SK-N-SH (cell line): ENCODE data around the gene SCGN. TPM values are rescaled to one million over a fixed set of nuclear protein-coding genes. Genes with fewer than 3 reads are reported as not detected.

Experiments used
- CTCF ChIA-PET: fragments of 300-600, 350-600 bp; formaldehyde crosslinking; extraction: SDS; loops from one replicate; lab custom pipeline; 2021; lab: Yijun Ruan, JAX
- POLR2A ChIA-PET: fragments of 350-600 bp; sonication (Branson Sonifier 250); formaldehyde crosslinking; extraction: SDS; loops from one replicate; lab custom pipeline; 2020; ENCODE audit warnings: antibody characterized with exemption, inconsistent platforms; lab: Yijun Ruan, JAX
- DNase-seq: peaks from one replicate; pipeline ENCODE4 v3.0.0; 2012
- H2AFZ ChIP-seq: fragments of 200-600 bp; sonication (generic); 2 replicates; pipeline ENCODE4 v1.8.1; 2016; ENCODE audit warnings: antibody characterized with exemption, mild to moderate bottlenecking, low read depth
- H3F3A ChIP-seq: fragments of 200-600 bp; sonication (generic); replicated peaks from 2 replicates; pipeline ENCODE3; 2016; ENCODE audit warnings: antibody characterized with exemption, mild to moderate bottlenecking; ENCODE audit not compliant: insufficient read depth
- H3K27ac ChIP-seq, 2 experiments: fragments of 200-500 bp in 1 of 2; fragments of 200-600 bp in 1 of 2; sonication (Bioruptor generic) in 1 of 2; sonication (generic), shearing (Covaris generic) in 1 of 2; 2 replicates each; pipeline versions ENCODE4 v1.5.1 to v1.6.1; 2014 to 2016; ENCODE audit warnings: low read depth in 2 of 2, inconsistent platforms in 1 of 2, low read length in 1 of 2, mild to moderate bottlenecking in 1 of 2, mixed read lengths in 1 of 2
- H3K27me3 ChIP-seq: fragments of 200-600 bp; sonication (generic), shearing (Covaris generic); 2 replicates; pipeline ENCODE4 v1.6.1; 2016; ENCODE audit warnings: mixed run types; ENCODE audit not compliant: insufficient read depth
- H3K36me3 ChIP-seq, 2 experiments: fragments of 200-500 bp in 1 of 2; fragments of 200-600 bp in 1 of 2; sonication (Bioruptor generic) in 1 of 2; sonication (generic) in 1 of 2; replicated peaks in 1 of 2; 2 replicates each; pipeline versions ENCODE3 to v1.5.1; 2014 to 2016; ENCODE audit warnings: low read length in 1 of 2, mild to moderate bottlenecking in 1 of 2; ENCODE audit not compliant: insufficient read depth in 2 of 2, control insufficient read depth in 1 of 2
- H3K4me1 ChIP-seq, 2 experiments: fragments of 200-500 bp in 1 of 2; fragments of 200-600 bp in 1 of 2; sonication (Bioruptor generic) in 1 of 2; sonication (generic), shearing (Covaris generic) in 1 of 2; 2 replicates each; pipeline versions ENCODE4 v1.5.1 to v1.6.1; 2014 to 2016; ENCODE audit warnings: low read depth in 1 of 2, low read length in 1 of 2, mixed run types in 1 of 2; ENCODE audit not compliant: insufficient read depth in 2 of 2, control insufficient read depth in 1 of 2
- H3K4me2 ChIP-seq: fragments of 200-600 bp; sonication (generic), shearing (Covaris generic); 2 replicates; pipeline ENCODE4 v1.6.1; 2017; ENCODE audit warnings: mixed run types
- H3K4me3 ChIP-seq, 2 experiments: fragments of 200-500 bp in 1 of 2; fragments of 200-600 bp in 1 of 2; sonication (Bioruptor generic) in 1 of 2; sonication (generic), shearing (Covaris generic) in 1 of 2; 2 replicates each; pipeline versions ENCODE4 v1.5.1 to v1.8.1; 2014 to 2016; ENCODE audit warnings: low read depth in 2 of 2, inconsistent platforms in 1 of 2, low read length in 1 of 2, mild to moderate bottlenecking in 1 of 2, mixed read lengths in 1 of 2, moderate library complexity in 1 of 2
- H3K79me2 ChIP-seq: fragments of 200-600 bp; sonication (generic); 2 replicates; pipeline ENCODE4 v1.8.1; 2017; ENCODE audit warnings: mild to moderate bottlenecking; ENCODE audit not compliant: insufficient read depth
- H3K9ac ChIP-seq: fragments of 200-600 bp; sonication (generic); 2 replicates; pipeline ENCODE4 v1.6.1; 2017; ENCODE audit warnings: mixed run types
- H3K9me2 ChIP-seq: fragments of 200-600 bp; sonication (generic); 2 replicates; pipeline ENCODE4 v1.6.1; 2017; ENCODE audit warnings: mixed run types
- H3K9me3 ChIP-seq: fragments of 200-600 bp; sonication (generic); 2 replicates; pipeline ENCODE4 v1.6.1; 2017; ENCODE audit warnings: mixed run types, mild to moderate bottlenecking, moderate library complexity
- H4K20me1 ChIP-seq: fragments of 200-600 bp; sonication (generic); 2 replicates; pipeline ENCODE4 v1.6.1; 2017; ENCODE audit warnings: mild to moderate bottlenecking, mixed run types; ENCODE audit not compliant: insufficient read depth
- ELF1 ChIP-seq: IDR thresholded peaks from 2 replicates; pipeline ENCODE4 v1.4.0; 2012
- EP300 ChIP-seq, 2 experiments: IDR thresholded peaks; 2 replicates each; pipeline versions ENCODE4 v1.4.0 to v1.6.1; 2012; ENCODE audit warnings: borderline replicate concordance in 1 of 2, low read depth in 1 of 2, low read length in 1 of 2
- EZH2phosphoT487 ChIP-seq: fragments of 200-600 bp; sonication (generic); IDR thresholded peaks from 2 replicates; pipeline ENCODE4 v1.6.1; 2017; ENCODE audit warnings: low read depth, mixed run types, mild to moderate bottlenecking, antibody characterized with exemption, moderate library complexity, borderline replicate concordance
- FOSL2 ChIP-seq: IDR thresholded peaks from 2 replicates; pipeline ENCODE4 v1.4.0; 2012; ENCODE audit warnings: low read depth, mild to moderate bottlenecking, moderate library complexity, borderline replicate concordance
- FOXJ3 ChIP-seq: sonication (generic); formaldehyde crosslinking; IDR thresholded peaks from 2 replicates; pipeline ENCODE4 v1.5.1; 2020; ENCODE audit warnings: mild to moderate bottlenecking, missing genetic modification reagents
- FOXM1 ChIP-seq: IDR thresholded peaks from 2 replicates; pipeline ENCODE4 v1.4.0; 2012; ENCODE audit warnings: low read depth, mild to moderate bottlenecking
- GATA2 ChIP-seq: sonication (generic); formaldehyde crosslinking; IDR thresholded peaks from 2 replicates; pipeline ENCODE4 v1.5.0; 2020; ENCODE audit warnings: mild to moderate bottlenecking, missing genetic modification reagents
- JUND ChIP-seq: IDR thresholded peaks from 2 replicates; pipeline ENCODE4 v1.4.0; 2012
- NFIC ChIP-seq: IDR thresholded peaks from 2 replicates; pipeline ENCODE4 v1.4.0; 2012; ENCODE audit warnings: borderline replicate concordance
- NRF1 ChIP-seq: IDR thresholded peaks from 2 replicates; pipeline ENCODE4 v1.6.1; 2012; ENCODE audit warnings: low read depth, mild to moderate bottlenecking, low read length
- POLR2AphosphoS5 ChIP-seq: IDR thresholded peaks from 2 replicates; pipeline ENCODE4 v1.6.1; 2012; ENCODE audit warnings: low read depth, low read length
- RAD21 ChIP-seq: IDR thresholded peaks from 2 replicates; pipeline ENCODE4 v1.6.1; 2012; ENCODE audit warnings: mild to moderate bottlenecking, low read length
- RCOR1 ChIP-seq: fragments of 150-350 bp; IDR thresholded peaks from 2 replicates; pipeline ENCODE4 v1.6.1; 2017; ENCODE audit warnings: antibody characterized with exemption, low read length
- RFX5 ChIP-seq: IDR thresholded peaks from 2 replicates; pipeline ENCODE4 v1.6.1; 2012; ENCODE audit warnings: mild to moderate bottlenecking, improper control_type of control experiment, low read length
- RXRA ChIP-seq: IDR thresholded peaks from 2 replicates; pipeline ENCODE4 v1.4.0; 2012; ENCODE audit warnings: low read depth, mild to moderate bottlenecking, borderline replicate concordance
- SIN3A ChIP-seq: IDR thresholded peaks from 2 replicates; pipeline ENCODE4 v1.6.1; 2012; ENCODE audit warnings: low read depth, mild to moderate bottlenecking, low read length, moderate library complexity, borderline replicate concordance
- SMC3 ChIP-seq: IDR thresholded peaks from 2 replicates; pipeline ENCODE4 v1.6.1; 2012; ENCODE audit warnings: low read depth, low read length, improper control_type of control experiment
- TAF1 ChIP-seq: IDR thresholded peaks from 2 replicates; pipeline ENCODE4 v1.6.1; 2012; ENCODE audit warnings: low read depth, mild to moderate bottlenecking, low read length, moderate library complexity, borderline replicate concordance
- TCF12 ChIP-seq: IDR thresholded peaks from 2 replicates; pipeline ENCODE4 v1.4.0; 2012
- TEAD4 ChIP-seq: IDR thresholded peaks from 2 replicates; pipeline ENCODE4 v1.4.0; 2012; ENCODE audit warnings: mild to moderate bottlenecking, borderline replicate concordance; ENCODE audit not compliant: insufficient read depth
- YY1 ChIP-seq: IDR thresholded peaks from 2 replicates; pipeline ENCODE4 v1.4.0; 2012; ENCODE audit warnings: low read depth, mild to moderate bottlenecking
- WGBS: methylation state at CpG from one replicate; pipeline ENCODE4 v1.1.6; 2017; ENCODE audit warnings: low lambda C conversion rate; 5-methylcytosine and 5-hydroxymethylcytosine counted together
- polyA plus RNA-seq, 3 experiments: library from polyadenylated mRNA; depleted of rRNA; stranded (reverse); fragments of >200 nt; gene quantifications; 2 replicates each; pipeline ENCODE4 v1.2.3, GENCODE V29; 2012
- TF ChIP-seq, protein P1 (sequence below): fragments of 200-600 bp; sonication (generic); IDR thresholded peaks from 2 replicates; pipeline ENCODE4 v1.6.1; 2017; ENCODE audit warnings: antibody characterized with exemption, mild to moderate bottlenecking, moderate library complexity
- TF ChIP-seq, protein P2 (sequence below): IDR thresholded peaks from 2 replicates; pipeline ENCODE4 v1.4.0; 2012; ENCODE audit warnings: low read depth, borderline replicate concordance
- TF ChIP-seq, protein P3 (sequence below): fragments of 150-350 bp; IDR thresholded peaks from 2 replicates; pipeline ENCODE4 v1.6.1; 2016; ENCODE audit warnings: mild to moderate bottlenecking, low read depth, low read length
- TF ChIP-seq, protein P4 (sequence below): IDR thresholded peaks from 2 replicates; pipeline ENCODE4 v1.4.0; 2012; ENCODE audit warnings: low read depth, borderline replicate concordance
- TF ChIP-seq, protein P5 (sequence below): fragments of 150-350 bp; IDR thresholded peaks from 2 replicates; pipeline ENCODE4 v1.6.1; 2017; ENCODE audit warnings: antibody characterized with exemption, low read length, low read depth, borderline replicate concordance

The SCGN gene
- polyA plus RNA-seq, 1 of the 3 experiments (the other 2 are of a cell fraction) = not detected

DNA sequence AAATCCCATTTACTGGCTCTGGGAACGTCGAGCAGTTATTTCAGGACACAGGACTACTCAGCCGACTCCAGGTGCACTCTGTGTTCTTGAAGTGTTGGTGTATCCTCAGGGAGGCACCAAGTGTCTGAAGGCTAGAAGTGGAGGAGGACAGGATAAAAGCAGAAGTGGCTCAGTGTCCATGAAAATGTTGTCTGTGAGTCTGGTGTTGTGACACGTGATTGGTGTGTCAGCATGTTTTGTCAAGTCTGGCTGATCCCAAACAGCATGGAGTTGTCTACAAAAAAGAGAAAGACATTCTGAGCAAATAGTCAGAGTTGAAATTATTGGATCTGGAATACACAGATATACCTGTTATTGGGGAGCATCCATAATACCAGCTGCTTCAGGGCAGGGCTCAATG is 30.3 kb downstream of the SCGN start (continued):
- TF ChIP-seq POLR2AphosphoS5 (no peak), RAD21 (no peak), TCF12 (no peak), SIN3A (no peak), GATA2 (CRISPR knock-in tag) (no peak), JUND (no peak), NRF1 (no peak), RFX5 (no peak), FOXM1 (no peak)
- TF ChIP-seq, protein P1, sequence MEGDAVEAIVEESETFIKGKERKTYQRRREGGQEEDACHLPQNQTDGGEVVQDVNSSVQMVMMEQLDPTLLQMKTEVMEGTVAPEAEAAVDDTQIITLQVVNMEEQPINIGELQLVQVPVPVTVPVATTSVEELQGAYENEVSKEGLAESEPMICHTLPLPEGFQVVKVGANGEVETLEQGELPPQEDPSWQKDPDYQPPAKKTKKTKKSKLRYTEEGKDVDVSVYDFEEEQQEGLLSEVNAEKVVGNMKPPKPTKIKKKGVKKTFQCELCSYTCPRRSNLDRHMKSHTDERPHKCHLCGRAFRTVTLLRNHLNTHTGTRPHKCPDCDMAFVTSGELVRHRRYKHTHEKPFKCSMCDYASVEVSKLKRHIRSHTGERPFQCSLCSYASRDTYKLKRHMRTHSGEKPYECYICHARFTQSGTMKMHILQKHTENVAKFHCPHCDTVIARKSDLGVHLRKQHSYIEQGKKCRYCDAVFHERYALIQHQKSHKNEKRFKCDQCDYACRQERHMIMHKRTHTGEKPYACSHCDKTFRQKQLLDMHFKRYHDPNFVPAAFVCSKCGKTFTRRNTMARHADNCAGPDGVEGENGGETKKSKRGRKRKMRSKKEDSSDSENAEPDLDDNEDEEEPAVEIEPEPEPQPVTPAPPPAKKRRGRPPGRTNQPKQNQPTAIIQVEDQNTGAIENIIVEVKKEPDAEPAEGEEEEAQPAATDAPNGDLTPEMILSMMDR = no peak
- TF ChIP-seq, protein P2, sequence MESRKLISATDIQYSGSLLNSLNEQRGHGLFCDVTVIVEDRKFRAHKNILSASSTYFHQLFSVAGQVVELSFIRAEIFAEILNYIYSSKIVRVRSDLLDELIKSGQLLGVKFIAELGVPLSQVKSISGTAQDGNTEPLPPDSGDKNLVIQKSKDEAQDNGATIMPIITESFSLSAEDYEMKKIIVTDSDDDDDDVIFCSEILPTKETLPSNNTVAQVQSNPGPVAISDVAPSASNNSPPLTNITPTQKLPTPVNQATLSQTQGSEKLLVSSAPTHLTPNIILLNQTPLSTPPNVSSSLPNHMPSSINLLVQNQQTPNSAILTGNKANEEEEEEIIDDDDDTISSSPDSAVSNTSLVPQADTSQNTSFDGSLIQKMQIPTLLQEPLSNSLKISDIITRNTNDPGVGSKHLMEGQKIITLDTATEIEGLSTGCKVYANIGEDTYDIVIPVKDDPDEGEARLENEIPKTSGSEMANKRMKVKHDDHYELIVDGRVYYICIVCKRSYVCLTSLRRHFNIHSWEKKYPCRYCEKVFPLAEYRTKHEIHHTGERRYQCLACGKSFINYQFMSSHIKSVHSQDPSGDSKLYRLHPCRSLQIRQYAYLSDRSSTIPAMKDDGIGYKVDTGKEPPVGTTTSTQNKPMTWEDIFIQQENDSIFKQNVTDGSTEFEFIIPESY = no peak

DNA sequence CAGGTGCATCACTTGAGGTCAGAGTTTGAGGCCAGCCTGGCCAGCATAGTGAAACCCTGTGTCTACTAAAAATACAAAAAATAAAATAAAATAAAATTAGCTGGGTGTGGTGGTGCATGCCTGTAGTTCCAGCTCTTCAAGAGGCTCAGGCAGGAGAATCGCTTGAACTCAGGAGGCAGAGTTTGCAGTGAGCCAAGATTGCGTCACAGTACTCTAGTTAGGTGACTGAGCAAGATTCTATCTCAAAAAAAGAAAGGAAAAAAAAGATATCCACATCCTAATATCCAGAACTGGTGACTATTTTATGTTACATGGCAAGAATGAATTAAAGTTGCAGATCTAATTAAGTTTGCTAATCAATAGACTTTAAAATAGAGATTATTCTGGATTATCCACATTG is 32.5 kb downstream of the SCGN start:
- no peak for TF ChIP-seq FOSL2
- no peak for TF ChIP-seq NRF1
- TF ChIP-seq, protein P3, sequence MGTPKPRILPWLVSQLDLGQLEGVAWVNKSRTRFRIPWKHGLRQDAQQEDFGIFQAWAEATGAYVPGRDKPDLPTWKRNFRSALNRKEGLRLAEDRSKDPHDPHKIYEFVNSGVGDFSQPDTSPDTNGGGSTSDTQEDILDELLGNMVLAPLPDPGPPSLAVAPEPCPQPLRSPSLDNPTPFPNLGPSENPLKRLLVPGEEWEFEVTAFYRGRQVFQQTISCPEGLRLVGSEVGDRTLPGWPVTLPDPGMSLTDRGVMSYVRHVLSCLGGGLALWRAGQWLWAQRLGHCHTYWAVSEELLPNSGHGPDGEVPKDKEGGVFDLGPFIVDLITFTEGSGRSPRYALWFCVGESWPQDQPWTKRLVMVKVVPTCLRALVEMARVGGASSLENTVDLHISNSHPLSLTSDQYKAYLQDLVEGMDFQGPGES = no peak
- TF ChIP-seq SMC3 = no peak
- no peak for TF ChIP-seq JUND
- TF ChIP-seq, protein P4, sequence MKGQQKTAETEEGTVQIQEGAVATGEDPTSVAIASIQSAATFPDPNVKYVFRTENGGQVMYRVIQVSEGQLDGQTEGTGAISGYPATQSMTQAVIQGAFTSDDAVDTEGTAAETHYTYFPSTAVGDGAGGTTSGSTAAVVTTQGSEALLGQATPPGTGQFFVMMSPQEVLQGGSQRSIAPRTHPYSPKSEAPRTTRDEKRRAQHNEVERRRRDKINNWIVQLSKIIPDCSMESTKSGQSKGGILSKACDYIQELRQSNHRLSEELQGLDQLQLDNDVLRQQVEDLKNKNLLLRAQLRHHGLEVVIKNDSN = no peak
- TF ChIP-seq RCOR1 = no peak
- TF ChIP-seq NFIC = no peak
- TF ChIP-seq TAF1 = no peak
- no peak for TF ChIP-seq ELF1
- TF ChIP-seq, protein P5, sequence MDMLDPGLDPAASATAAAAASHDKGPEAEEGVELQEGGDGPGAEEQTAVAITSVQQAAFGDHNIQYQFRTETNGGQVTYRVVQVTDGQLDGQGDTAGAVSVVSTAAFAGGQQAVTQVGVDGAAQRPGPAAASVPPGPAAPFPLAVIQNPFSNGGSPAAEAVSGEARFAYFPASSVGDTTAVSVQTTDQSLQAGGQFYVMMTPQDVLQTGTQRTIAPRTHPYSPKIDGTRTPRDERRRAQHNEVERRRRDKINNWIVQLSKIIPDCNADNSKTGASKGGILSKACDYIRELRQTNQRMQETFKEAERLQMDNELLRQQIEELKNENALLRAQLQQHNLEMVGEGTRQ = no peak
- TF ChIP-seq FOXJ3 (CRISPR knock-in tag) = no peak
- no peak for TF ChIP-seq GATA2 (CRISPR knock-in tag)
- no peak for TF ChIP-seq YY1
- TF ChIP-seq RXRA = no peak
- TF ChIP-seq SIN3A = no peak
- no peak for TF ChIP-seq EP300 (IDR thresholded peaks at IDR 0.05; ENCODE audit: borderline replicate concordance in 1 of 2, low read depth in 1 of 2, low read length in 1 of 2)
- no peak for TF ChIP-seq TEAD4
- no peak for TF ChIP-seq FOXM1
- no peak for TF ChIP-seq EZH2phosphoT487
- WGBS = 52% methylated on average over 2 of the region's 2 CpGs

More for the DNA sequence above, 32.5 kb downstream of the SCGN start:
- DNase-seq = no peak
- Histone ChIP-seq H3K4me2 (no peak overlapping the region), H3K4me1 (no peaks in the 10 kb centered on the region), H2AFZ (no peak overlapping the region), H3K9me2 (no peaks in the 10 kb centered on the region), H3K4me3 (no peak overlapping the region), H3K9me3 (no peaks in the 10 kb centered on the region), H3K79me2 (no peaks in the 10 kb centered on the region), H3F3A (no peaks in the 10 kb centered on the region), H4K20me1 (no peaks in the 10 kb centered on the region), H3K27ac (no peak overlapping the region), H3K27me3 (no peaks in the 10 kb centered on the region), H3K36me3 (no peaks in the 10 kb centered on the region), H3K9ac (no peak overlapping the region)
- ChIA-PET POLR2A (no interaction called here), CTCF (no interaction called here)
